Stimulated activated memory B cell treated with anti-CD40 and anti-IgM and Interleukin-4, amounts not matched to agents 10 μg/mL and 1 μg/mL and 100 μg/mL, for 72 hours (primary cell): ENCODE results near the gene TEX38.
"Not testable (repeated sequence)": the region's sequence is repeated elsewhere in the genome, so short reads cannot be mapped to it uniquely, and the experiment has no call there.

Experiments
- ATAC-seq: fragments of 150-1000 bp; cut with Tn5 transposase; 2 replicates; pipeline ENCODE4 v1.10.0; 2021
- H3K27ac Mint-ChIP-seq: one replicate; pipeline ENCODE4 v1.8.0; 2022; ENCODE audit warnings: mild to moderate bottlenecking, mixed read lengths
- H3K27me3 Mint-ChIP-seq: one replicate; pipeline ENCODE4 v1.8.0; 2022; ENCODE audit warnings: mixed read lengths
- H3K36me3 Mint-ChIP-seq: one replicate; pipeline ENCODE4 v1.8.0; 2022; ENCODE audit warnings: mixed read lengths
- H3K4me1 Mint-ChIP-seq: one replicate; pipeline ENCODE4 v1.8.0; 2022; ENCODE audit warnings: mixed read lengths
- H3K4me3 Mint-ChIP-seq: one replicate; pipeline ENCODE4 v1.8.0; 2022; ENCODE audit warnings: mild to moderate bottlenecking, moderate library complexity, mixed read lengths
- H3K9me3 Mint-ChIP-seq: one replicate; pipeline ENCODE4 v1.8.0; 2022; ENCODE audit warnings: mixed read lengths

TEX38 gene

GRCh38 chr1:46650491-46650890, 21.2 kb upstream of the TEX38 start:
- Mint-ChIP-seq H3K27me3 (no peaks in the 10 kb centered on the region), H3K9me3 (peaks cover 6% of the 10 kb centered on the region), H3K4me1 (no peaks in the 10 kb centered on the region), H3K36me3 (peaks cover 67% of the 10 kb centered on the region), H3K27ac (no peak overlapping the region), H3K4me3 (no peak overlapping the region)
- no peak for ATAC-seq

GRCh38 chr1:46651152-46651551, 20.5 kb upstream of the TEX38 start:
- H3K27ac Mint-ChIP-seq, H3K4me1 Mint-ChIP-seq, H3K27me3 Mint-ChIP-seq, ATAC-seq, H3K9me3 Mint-ChIP-seq, H3K4me3 Mint-ChIP-seq: not testable (repeated sequence)
- peaks cover 73% of the 10 kb centered on the region for H3K36me3 Mint-ChIP-seq

GRCh38 chr1:46652321-46653100, 19.1 kb upstream of the TEX38 start:
- no peaks in the 10 kb centered on the region for H3K27me3 Mint-ChIP-seq
- H3K36me3 Mint-ChIP-seq: peaks cover 68% of the 10 kb centered on the region
- ATAC-seq: no peak
- H3K4me1 Mint-ChIP-seq: no peaks in the 10 kb centered on the region
- H3K9me3 Mint-ChIP-seq: peaks cover 6% of the 10 kb centered on the region
- H3K27ac Mint-ChIP-seq: no peak overlapping the region
- H3K4me3 Mint-ChIP-seq: no peak overlapping the region

- Mint-ChIP-seq H3K36me3 (peaks cover 70% of the 10 kb centered on the region), H3K4me3 (no peak overlapping the region), H3K27me3 (no peaks in the 10 kb centered on the region), H3K4me1 (no peaks in the 10 kb centered on the region), H3K27ac (no peak overlapping the region), H3K9me3 (peaks cover 6% of the 10 kb centered on the region)
- no peak for ATAC-seq
Observed at GRCh38 chr1:46653405-46653958, 18.2 kb upstream of the TEX38 start.

- no peaks in the 10 kb centered on the region for H3K27me3 Mint-ChIP-seq
- peaks cover 65% of the 10 kb centered on the region for H3K36me3 Mint-ChIP-seq
- no peak overlapping the region for H3K27ac Mint-ChIP-seq
- H3K4me1 Mint-ChIP-seq: no peaks in the 10 kb centered on the region
- peaks cover 6% of the 10 kb centered on the region for H3K9me3 Mint-ChIP-seq
- ATAC-seq: no peak
- H3K4me3 Mint-ChIP-seq: no peak overlapping the region
Observed at GRCh38 chr1:46654012-46654411, 17.6 kb upstream of the TEX38 start.

GRCh38 chr1:46654698-46655097, 17.0 kb upstream of the TEX38 start:
- ATAC-seq, H3K4me1 Mint-ChIP-seq, H3K9me3 Mint-ChIP-seq, H3K27ac Mint-ChIP-seq, H3K27me3 Mint-ChIP-seq, H3K4me3 Mint-ChIP-seq: not testable (repeated sequence)
- peaks cover 59% of the 10 kb centered on the region for H3K36me3 Mint-ChIP-seq

- H3K36me3 Mint-ChIP-seq: peaks cover 47% of the 10 kb centered on the region
- no peak overlapping the region for H3K27ac Mint-ChIP-seq
- no peaks in the 10 kb centered on the region for H3K27me3 Mint-ChIP-seq
Observed at GRCh38 chr1:46655848-46656247, 15.8 kb upstream of the TEX38 start.

GRCh38 chr1:46656643-46657042, 15.0 kb upstream of the TEX38 start:
- no peaks in the 10 kb centered on the region for H3K27me3 Mint-ChIP-seq
- no peak for ATAC-seq
- H3K9me3 Mint-ChIP-seq: peaks cover 2% of the 10 kb centered on the region
- no peak overlapping the region for H3K4me3 Mint-ChIP-seq
- peaks cover 44% of the 10 kb centered on the region for H3K36me3 Mint-ChIP-seq
- no peak overlapping the region for H3K27ac Mint-ChIP-seq
- H3K4me1 Mint-ChIP-seq: no peaks in the 10 kb centered on the region

More at GRCh38 chr1:46655848-46656247, 15.8 kb upstream of the TEX38 start:
- Mint-ChIP-seq H3K4me1 (no peaks in the 10 kb centered on the region), H3K4me3 (no peak overlapping the region), H3K9me3 (peaks cover 2% of the 10 kb centered on the region)
- ATAC-seq: no peak

GRCh38 chr1:46657775-46658174, 13.9 kb upstream of the TEX38 start:
- Mint-ChIP-seq H3K4me3 (no peak overlapping the region), H3K4me1 (no peaks in the 10 kb centered on the region), H3K27me3 (no peaks in the 10 kb centered on the region), H3K9me3 (peaks cover 2% of the 10 kb centered on the region), H3K27ac (no peak overlapping the region), H3K36me3 (peaks cover 33% of the 10 kb centered on the region)
- ATAC-seq: no peak

GRCh38 chr1:46659307-46659870, 12.3 kb upstream of the TEX38 start:
- Mint-ChIP-seq H3K4me1 (no peaks in the 10 kb centered on the region), H3K4me3 (no peak overlapping the region), H3K27ac (no peak overlapping the region), H3K27me3 (no peaks in the 10 kb centered on the region), H3K36me3 (peaks cover 27% of the 10 kb centered on the region), H3K9me3 (peaks cover 2% of the 10 kb centered on the region)
- ATAC-seq: no peak

- H3K27me3 Mint-ChIP-seq, H3K4me3 Mint-ChIP-seq, ATAC-seq, H3K27ac Mint-ChIP-seq, H3K9me3 Mint-ChIP-seq, H3K4me1 Mint-ChIP-seq: not testable (repeated sequence)
- H3K36me3 Mint-ChIP-seq: peaks cover 28% of the 10 kb centered on the region
Observed at GRCh38 chr1:46660116-46660515, 11.5 kb upstream of the TEX38 start.

GRCh38 chr1:46662919-46663318, 8.7 kb upstream of the TEX38 start:
- H3K4me3 Mint-ChIP-seq, H3K9me3 Mint-ChIP-seq, ATAC-seq, H3K27ac Mint-ChIP-seq, H3K27me3 Mint-ChIP-seq: not testable (repeated sequence)
- H3K4me1 Mint-ChIP-seq: peaks cover 15% of the 10 kb centered on the region
- H3K36me3 Mint-ChIP-seq: peaks cover 11% of the 10 kb centered on the region

GRCh38 chr1:46665983-46666382, 5.7 kb upstream of the TEX38 start:
- no peaks in the 10 kb centered on the region for H3K9me3 Mint-ChIP-seq
- peaks cover 15% of the 10 kb centered on the region for H3K4me1 Mint-ChIP-seq
- no peak overlapping the region for H3K4me3 Mint-ChIP-seq
- H3K36me3 Mint-ChIP-seq: peaks cover 11% of the 10 kb centered on the region
- no peak overlapping the region for H3K27ac Mint-ChIP-seq
- no peaks in the 10 kb centered on the region for H3K27me3 Mint-ChIP-seq
- ATAC-seq: no peak

GRCh38 chr1:46667782-46668760, 3.6 kb upstream of the TEX38 start, which contains the start of gene ATPAF1:
TSS of gene ATPAF1 (minus strand) at chr1:46668364. CDS start at chr1:46668322, 42 bp downstream.
- peaks cover 15% of the 10 kb centered on the region for H3K4me1 Mint-ChIP-seq
- H3K4me3 Mint-ChIP-seq: peak within 1 kb of the TSS; percentile 71
- no peaks in the 10 kb centered on the region for H3K27me3 Mint-ChIP-seq
- H3K36me3 Mint-ChIP-seq: peaks cover 16% of the 10 kb centered on the region
- peak; percentile 89 for ATAC-seq
- H3K27ac Mint-ChIP-seq: no peak within 1 kb of the TSS
- no peaks in the 10 kb centered on the region for H3K9me3 Mint-ChIP-seq

- Mint-ChIP-seq H3K36me3 (peaks cover 10% of the 10 kb centered on the region), H3K4me3 (no peak overlapping the region), H3K4me1 (peaks cover 15% of the 10 kb centered on the region), H3K27me3 (no peaks in the 10 kb centered on the region), H3K9me3 (no peaks in the 10 kb centered on the region), H3K27ac (no peak overlapping the region)
- no peak for ATAC-seq
Observed at GRCh38 chr1:46670134-46670533, 1.5 kb upstream of the TEX38 start.
